HG02759 (cell line): ENCODE measurements around the gene HRH2.
"Not testable (repeated sequence)": the region's sequence is repeated elsewhere in the genome, so short reads cannot be mapped to it uniquely, and the experiment has no call there.

Experiments used
- ATAC-seq: cut with Tn5 transposase; IDR thresholded peaks from one replicate; pipeline ENCODE4 v1.9.1; 2021; ENCODE audit warnings: mild to moderate bottlenecking, moderate library complexity; ENCODE audit not compliant: unreplicated experiment

HRH2 gene

DNA sequence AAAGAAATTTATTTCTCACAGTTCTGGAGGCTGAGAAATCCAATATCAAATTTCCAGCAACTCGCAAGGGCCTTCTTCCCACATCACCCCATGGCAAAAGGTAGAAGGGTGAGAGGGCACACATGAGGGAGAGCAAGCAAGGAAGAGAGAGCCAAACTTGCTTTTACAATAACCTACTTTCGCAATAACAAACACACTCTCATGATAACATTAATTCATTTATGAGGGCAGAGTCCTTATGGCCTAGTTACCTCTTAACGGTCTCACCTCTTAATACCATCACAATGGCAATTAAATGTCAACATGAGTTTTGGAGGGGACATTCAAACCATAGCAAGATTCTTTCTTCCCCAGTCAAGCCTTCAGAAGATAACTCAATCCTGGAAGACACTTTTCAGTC is 11.6 kb upstream of the HRH2 start:
- no peak for ATAC-seq

DNA sequence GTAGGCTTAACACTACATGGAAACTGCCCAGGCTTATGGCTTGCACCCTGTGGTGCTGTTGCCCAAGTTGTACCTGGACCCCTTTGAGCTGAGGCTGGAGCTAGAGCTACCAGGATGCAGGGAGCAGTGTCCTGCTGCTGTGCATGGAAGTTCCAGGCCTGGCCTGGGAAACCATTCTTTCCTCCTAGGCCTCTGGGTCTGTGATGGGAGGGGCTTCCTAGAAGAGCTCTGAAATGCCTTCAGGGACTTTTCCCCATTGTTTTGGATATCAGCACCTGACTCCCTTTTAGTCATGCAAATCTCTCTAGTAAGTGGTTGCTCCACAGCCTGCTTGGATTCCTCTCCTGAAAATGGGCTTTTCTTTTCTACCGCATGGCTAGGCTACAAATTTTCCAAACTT is 7.9 kb upstream of the HRH2 start:
- ATAC-seq, result no peak

DNA sequence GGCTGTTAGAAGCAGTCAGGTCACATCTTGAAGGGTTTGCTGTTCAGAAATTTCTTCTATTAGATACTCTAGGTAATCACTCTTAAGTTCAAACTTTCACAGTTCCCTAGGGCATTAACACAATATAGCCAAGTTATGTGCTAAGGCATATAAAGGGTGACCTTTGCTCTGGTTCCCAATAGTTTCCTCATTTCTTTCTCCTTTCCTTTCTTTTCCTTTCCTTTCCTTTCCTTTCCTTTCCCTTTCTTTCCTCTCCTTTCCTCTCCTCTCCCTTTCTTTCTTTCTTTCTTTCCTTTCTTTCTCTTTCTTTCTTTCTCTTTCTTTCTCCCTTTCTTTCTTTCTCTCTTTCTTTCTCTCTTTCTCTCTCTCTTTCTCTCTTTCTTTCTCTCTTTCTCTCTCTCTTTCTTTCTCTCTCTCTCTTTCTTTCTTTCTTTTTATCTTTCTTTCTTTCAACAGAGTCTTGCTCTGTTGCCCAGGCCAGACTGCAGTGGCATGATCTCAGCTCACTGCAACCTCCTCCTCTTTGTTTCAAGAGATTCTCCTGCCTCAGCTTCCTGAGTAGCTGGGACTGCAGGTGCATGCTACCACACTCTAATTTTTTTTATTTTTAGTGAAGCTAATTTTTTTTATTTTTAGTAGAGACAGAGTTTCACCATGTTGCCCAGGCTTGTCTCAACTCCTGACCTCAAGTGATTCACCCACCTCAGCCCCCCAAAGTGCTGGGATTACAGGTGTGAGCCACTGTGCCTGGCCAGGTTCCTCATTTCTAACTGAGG is 7.3 kb upstream of the HRH2 start:
- ATAC-seq, result not testable (repeated sequence)

DNA sequence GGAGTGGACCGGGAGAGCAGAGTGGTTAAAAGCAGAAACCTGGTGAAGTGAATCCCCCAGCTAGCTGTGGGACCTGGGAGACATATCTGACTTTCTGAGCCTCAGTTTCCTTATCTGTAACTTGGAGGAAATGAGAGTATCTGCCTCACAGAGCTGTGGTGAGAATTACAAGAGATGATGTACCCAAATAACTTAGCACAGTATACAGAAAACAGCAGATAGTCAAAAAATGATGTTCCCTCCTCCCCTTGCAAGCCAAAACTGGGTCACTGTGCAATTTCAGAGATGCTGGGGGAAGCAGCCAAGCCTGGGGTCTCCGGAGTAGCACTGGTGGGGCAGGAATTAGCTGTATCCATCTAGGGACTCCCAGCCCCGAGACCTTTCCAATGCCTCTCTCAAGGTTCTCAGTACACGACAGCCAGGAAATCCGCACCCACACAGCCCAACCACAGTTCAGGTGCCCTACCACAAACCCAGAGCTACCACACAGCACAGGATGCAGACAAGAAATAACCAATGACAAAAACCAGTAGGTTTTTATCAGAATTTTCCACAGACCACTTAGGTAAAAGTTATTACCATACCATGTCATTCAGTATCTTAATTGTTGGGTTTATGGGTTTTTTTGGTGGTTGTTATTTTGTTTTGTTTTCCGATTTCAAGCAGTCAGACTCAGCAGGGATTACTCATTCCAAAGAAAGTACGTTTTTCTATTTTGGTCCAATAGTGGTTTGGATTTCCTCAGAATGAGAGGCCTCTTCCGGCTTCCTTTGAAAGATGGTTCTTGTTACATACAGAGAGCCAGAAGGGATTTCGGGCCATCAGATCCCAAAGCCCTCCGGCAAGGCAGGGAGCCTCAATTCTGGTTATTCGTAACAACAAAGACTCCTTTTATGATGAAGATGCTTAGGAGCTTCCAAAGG is 4.9 kb upstream of the HRH2 start:
- no peak for ATAC-seq

DNA sequence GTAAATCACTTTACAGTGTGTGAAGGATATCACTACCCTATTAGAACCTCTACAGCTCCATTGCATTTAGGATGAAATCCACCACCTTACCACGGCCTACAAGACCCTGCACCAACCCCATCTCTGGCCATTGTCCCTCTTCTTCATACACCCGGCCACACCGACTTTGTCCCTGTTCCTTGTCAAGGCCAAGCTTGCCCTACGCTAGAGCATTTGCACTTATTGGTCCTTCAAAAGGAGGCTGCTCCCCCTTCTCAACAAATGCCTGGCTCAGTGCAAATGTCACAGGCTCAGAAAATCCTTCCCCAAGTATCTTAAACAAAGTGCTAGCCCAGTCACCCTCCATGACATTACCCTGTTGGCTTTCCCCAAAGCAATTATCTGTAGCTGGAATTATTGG is 4.1 kb upstream of the HRH2 start:
- ATAC-seq, result no peak

DNA sequence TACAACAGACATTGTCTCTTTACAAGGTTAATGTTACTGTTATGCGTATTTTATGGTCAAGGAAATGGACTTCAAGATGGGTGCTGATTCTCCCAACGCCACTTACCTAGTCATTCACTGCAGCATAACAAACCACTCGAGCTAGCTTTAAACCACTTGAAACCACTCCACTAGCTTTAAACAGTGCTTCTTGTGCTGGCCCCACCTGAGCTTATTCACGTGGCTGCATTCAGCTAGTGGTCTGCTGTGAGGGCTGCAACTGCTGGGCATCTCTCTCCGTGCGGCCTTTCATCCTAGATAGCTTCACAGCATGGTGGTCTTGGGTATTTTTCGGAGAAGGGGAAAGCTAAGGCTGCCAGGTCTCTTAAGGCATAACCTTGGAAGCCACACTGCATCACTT is 3.5 kb upstream of the HRH2 start:
- ATAC-seq, result no peak

DNA sequence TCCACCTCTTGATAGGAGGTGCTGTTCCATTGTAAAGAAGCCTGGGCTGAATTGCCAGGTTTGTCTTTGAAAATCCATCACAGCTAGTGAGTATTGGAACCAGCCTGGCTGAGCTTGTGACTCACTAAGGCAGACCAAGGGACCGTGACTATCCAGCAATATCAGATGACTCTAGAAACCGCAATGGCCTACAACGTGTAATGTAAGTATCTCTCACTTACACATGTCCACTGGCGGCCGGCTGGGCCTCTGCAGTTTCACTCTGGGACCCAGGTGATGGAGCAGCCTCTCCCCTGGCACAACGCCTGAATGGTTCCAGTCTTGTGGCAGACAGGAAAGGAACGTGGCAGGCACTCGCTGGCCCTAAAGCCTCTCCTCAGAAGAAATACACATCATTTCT is 3.1 kb upstream of the HRH2 start:
- ATAC-seq, result no peak

DNA sequence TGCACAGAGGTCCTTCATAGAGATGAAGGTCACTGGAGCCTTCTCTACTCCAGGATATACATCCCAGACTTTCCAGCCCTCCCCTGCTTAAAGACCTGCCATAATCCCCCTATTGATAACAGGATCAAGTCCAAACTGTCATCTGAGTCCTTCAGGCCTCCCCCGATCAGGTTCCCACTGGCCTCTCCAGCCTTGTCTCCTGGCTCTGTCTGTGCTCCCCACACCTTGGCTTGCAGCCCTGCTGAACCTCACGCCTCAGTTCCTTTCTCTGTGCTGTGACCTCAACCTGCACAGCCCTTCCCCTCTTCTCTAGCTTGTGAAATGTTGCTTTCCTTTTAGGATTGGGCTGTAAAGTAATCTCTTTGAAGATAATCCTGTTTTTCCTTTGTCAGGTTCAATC is 2.5 kb upstream of the HRH2 start:
- ATAC-seq, result no peak

DNA sequence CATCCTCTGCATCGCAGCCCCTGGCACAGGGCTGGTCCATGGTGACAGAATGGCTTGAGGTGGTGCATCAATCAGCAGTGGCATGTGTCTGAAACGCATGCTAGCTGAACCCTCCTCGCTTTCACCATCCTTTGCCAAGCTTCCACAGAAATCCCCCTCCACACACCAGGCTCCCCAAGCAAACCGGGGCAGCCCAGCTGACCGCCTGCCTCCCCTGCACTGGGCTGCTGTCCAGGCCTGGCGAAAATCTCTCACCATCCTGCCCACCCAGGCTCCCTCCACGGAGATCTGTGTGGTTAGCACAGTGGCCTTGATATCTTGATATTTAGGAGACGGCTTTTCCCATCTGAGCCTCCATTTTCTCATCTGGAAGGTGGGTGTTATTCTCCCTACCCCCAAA is 905 bp upstream of the HRH2 start:
- no peak for ATAC-seq

DNA sequence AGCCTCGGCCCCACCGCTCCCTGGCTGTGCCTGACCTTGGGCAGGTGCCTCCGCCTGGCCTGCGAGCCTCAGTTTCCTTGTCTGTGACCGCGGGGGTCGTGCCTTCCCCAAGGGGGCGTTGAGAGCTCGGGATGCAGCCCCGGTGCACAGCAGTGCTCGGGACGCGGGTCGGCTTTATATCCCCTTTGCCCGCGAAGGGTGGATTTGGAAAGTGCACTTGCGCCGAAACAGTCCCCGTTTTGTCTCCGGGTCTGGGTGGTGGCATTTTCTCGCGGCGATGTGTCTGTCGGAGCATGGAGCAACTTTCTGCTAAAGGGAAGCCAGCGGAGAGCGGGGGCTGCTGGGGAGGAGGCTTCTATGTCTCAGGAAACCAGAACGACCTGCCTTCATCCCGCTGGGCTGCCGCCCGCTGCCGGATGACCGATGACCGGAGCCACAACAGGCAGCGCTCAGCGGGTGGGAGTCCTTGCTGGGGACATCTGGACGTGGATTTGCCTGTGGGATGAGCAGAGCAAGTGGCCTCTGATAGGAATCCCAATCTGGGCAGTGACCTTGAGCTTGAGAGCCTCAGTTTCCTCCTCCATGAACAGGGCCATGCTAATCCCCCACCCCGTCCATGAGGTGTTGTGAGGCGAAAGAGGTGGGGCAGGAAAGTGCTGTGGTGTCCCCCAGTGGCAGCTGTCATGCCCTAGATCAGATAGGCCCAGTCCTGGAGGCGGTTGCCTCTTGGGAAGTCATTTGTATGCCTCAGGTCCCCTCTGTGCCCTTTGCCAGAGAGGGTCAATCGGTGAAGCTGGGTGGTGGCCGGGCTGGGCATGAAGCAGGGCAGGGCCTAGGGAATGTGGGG is 651 bp downstream of the HRH2 start:
- no peak for ATAC-seq

DNA sequence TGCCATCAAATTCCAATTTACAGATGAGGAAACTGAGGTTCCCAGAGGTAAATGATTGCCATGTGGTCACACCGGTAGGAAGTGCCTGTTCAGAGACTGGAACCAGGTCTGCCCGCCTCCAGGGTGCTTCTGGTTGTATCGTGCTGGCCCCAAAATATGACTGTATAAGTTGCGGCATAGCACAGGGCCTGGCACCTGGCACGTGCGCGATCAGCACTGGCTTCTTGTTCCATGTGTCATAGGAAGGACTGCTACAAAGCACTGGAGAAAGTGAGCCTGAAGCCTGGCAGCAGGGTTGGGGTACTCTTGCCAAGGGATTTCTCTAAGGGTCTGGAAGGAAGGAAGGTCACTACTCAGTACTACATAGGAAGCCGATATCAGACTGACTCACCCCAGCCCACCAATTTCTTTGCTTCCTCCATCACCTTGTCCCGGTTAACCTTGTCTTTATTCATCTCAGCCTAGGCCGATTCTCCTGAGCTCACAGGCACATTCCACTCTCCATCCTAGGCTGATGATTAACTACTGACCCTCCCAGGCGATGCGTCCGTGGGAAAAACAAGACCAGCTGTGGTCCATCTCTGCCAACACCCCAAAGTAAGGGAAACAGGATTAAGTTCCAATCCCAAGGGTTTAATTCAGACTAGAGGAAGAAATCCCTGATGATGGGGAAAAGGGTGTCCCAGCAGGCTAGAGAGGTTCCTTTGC is 1.8 kb downstream of the HRH2 start:
- no peak for ATAC-seq

DNA sequence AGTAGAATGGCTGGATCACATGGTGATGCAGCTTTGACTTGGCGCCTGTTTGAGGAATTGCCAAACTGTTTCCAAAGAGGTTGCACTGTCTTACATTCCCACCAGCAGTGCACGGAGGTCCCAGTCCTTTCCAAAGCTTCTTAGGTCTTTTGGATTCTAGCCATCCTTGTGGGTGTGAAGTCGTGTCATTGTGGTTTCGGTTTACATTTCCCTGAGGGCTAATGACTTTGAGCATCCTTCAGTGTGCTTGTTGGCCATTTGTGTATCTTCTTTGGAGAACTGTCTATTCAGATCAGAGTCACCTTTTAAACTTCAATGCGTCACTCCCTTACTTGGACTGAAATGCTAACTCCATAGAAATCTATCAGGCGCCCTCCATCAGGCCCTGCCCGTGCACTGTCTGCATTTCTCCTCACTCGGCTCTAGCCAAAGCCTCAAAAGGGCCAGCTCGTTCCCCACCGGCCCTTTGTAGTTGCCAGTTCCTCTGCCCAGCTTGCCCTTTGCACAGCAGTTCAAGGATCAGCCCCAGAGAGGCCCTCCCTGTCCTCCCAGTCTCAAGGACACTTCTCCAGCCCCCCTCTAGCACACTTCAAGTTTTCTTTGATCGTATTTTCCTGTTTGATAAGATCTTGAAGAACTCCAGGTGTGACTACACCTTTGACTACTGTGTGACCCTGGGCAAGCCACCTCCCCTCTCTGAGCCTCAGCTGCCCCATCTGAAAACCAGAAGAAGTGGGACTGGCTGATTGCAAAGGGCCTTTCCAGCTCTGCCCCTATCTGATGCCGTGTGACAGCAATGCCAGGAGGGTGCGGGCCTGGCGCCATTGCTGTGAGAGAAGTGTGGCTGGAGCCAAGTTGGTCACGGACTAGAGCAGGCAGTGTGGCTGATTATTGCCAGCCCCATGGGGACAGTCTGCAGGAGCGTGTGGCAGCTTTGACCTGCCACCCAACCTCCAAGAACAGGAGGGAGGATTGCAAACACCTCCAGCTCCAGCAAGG is 5.6 kb downstream of the HRH2 start:
- no peak for ATAC-seq

DNA sequence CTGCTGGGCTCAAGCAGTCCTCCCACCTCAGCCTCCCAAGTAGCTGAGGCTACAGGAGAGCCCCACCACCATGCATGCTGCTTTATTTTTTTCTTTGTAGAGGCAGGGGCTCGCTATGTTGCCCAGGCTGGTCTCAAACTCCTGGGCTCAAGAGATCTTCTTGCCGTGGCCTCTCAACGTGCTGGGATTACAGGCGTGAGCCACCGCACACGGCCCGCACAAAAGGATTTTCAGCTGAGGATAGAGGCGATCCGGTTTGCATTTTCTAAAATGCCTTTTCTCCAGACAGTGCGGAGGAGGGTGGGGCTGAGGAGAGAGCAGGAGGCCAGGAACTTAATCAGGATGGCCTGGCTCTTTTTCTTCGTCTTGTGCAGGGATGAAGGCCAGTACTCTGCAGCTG is 6.9 kb downstream of the HRH2 start:
- ATAC-seq, result no peak

DNA sequence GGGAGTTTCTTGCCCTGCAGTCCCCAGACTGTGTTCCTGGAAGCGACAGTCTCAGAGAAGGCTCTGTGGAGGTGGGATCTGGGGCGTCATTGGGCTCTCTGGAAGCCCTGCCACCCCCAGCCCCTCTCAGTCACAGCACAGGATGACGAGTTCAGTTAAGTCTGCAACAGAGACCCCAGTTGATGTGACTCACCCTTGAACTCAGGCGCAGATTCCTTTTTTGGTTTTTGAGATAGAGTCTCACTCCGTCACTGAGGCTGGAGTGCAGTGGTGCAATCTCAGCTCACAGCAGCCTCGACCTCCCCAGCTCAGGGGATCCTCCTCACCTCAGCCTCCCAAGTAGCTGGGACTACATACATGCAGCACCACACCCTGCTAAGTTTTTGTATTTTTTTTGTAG is 8.3 kb downstream of the HRH2 start:
- ATAC-seq, result no peak

DNA sequence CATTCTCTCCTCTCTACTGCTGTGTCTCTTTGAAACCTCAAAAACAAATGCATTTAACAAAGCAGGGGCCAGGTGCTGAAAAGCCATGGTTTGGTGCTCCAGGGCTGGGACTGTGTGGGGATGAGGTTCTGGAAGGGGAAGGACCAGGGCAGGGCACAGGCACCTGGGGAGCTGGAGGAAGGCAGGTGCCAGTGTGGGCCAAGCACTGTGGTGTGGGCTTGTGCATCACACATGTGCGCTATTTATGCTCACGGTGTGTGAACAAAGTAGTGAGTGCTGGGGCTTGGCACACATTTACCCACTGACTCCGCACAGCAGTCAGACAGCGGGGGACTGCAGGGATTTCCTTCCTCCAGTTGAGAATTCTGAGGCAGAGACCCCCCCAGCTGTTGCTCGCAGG is 10.1 kb downstream of the HRH2 start:
- ATAC-seq, result no peak

DNA sequence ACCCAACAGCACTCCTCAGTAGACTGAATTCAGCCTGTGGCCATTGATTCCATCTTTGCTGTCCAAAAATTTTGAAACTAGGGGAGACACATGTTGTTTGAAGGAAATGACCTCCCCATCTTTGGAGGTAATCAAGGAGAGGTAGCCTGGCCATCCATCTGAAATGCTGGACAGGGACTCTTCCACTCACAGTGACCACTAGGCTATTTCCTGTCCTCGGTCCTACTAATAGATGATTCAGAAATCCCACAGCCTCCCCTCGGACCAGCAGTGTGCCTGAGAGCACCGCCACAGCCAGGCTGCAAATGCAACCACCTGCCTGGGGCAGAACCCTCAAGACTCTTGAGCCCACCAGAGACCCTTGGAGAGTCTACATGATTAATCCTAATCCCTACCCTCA is 12.5 kb downstream of the HRH2 start:
- ATAC-seq, result no peak

DNA sequence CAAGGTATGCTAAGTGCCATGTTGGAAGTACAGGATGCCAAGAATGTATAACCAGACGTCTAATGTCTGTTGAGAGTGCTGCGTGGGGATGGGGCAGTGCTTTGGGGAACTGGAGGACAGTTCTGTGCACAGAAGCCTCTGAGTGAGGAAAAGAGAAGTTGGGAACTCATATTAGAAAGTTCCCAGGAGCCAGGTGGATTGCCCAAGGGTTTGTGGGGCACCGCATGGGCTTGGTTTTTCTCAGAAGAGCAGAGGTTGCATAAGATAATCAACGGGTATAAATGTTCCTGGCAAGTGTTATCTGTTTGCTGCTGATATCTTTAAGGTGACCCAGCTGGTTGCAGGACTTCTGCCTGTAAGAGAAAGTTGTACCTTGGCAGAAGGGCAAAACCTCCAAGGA is 13.1 kb downstream of the HRH2 start:
- no peak for ATAC-seq

DNA sequence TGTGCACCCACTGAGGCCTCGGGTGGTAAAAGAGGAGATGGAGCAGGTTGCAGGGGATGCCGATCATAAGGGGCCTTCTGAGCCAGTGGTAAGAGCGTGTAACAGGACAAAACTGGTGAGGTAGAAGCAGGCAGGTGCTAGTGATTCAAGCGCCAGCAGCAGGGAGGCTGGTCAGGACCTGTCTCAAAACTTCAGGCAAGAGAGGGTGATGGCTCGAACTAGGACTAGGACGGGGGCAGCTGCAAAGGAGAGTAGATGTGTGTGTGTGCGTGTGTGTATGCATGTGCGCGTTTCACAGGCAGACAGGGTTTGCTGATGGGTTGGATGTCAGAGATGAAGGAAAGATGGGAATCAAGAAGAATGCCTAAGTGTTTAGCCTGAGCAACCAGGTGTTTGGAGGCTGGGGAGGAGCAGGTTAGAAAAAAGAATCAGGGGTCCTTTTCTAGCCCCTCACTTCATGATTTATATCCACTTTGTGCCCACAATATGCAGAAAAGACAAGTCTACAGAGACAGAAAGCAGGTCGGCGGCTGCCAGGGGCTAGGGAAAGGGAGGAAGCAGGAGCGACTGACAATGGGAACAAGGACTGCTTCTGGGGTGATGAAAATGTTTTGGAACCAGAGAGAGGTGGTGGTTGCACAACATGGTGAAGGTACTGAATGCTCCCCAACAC is 15.2 kb downstream of the HRH2 start:
- ATAC-seq, result no peak

DNA sequence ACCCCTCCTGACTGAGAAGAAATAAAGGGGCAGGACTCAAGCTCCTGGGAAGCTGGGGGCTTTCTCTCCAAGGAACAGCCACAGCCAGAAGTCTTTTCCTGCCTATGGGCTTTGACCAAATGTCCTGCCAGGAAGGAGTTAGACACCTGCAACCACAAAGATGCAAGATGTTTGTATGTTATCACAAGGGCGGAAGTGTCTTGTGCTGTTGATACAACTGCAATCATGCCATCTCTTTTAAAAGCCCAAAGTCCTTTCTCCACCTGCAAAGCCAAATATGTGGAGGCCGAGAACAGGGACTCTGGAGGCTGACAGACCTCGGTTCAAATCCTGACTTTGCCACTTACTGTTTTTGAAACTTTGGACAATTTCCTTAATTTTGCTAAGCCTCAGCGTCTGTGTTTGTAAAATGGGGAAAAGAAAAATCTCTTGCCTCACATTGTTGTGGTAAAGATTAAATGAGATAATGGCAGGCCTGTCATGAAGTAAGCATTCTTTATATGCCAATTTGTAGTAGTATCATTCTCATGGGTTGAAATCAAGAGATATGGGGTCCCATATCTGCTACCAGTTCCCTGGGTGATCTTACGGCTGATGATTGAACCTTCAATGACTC is 17.0 kb downstream of the HRH2 start:
- ATAC-seq, result no peak
